ENCODE results near the gene NEK4.
"Not testable (repeated sequence)": the region's sequence is repeated elsewhere in the genome, so short reads cannot be mapped to it uniquely, and the experiment has no call there.

The NEK4 gene

DNA sequence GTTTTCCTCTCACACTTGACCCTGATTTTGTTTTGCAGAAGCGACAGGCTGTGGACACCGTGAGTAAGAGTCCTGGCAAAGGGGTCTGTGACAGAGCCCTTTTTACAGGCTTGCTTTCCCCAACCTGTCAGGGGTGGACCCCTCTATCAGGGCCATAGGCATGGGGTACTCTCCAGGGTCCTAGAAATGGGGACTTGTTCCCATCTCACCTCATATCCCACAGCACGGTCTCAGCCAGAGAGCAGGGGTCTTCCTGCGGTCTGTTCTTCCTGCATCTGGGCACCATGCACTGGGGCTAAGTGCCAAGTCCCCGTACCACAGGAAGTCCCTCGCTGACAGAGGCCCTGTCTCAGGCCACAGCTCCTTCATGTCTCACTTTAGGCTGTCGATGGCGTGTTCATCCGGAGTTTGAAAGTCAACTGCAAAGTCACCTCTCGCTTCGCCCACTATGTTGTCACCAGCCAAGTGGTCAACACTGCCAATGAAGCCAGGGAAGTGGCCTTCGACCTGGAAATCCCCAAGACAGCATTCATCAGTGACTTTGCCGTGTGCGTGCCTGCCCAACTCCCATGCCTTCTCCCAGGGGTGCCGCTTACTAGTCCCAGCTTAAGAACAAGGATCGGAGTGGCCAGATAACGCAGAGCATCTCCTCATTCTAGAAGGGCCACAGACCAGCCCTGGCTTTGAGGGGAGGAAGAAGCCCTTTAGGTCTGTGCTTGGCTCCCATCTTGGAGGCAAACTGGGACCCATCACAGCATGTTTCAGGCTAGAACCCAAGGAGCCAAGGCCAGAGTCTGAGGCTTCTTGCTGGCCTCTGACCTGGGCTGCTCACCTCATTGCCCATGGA is 7.4 kb upstream of the NEK4 start:
- DNase-seq (ENCODE audit: low read depth in 2 of 2): no peak

DNA sequence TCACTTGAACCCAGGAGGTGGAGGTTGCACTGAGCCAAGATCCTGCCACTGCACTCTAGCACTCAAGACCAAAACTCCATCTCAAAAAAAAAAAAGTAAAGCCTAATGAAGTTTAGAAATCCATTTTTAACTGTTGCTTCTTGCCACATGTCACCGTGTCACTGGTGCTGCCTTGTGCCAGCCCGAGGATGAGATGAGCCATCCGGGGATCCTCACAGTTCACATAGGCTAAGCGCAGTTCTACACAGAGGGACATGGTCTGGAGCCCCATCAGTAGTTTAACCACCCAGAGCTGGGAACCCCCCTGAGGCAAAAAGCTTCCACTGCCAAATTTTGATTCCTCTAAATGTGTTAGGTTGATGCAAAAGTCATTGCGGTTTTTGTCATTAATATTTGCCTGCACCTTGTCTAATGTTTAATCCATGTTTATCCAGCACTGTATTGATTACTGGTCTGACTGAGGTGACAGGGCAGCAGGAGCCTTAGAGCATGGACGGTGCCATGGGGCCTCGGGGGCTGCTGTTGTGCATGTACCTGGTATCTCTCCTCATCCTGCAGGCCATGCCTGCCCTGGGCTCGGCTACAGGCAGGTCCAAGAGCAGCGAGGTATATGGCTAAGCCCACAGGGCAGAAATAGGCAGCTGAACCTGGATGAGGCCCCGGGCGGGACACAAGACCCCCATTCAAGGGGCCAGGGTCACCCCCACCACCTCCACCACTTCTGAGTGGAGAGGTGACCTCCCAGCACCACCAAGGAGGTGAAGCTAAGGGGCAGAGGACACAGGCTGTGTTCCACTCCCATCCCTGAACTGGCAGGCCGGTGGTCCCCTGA is 6.6 kb upstream of the NEK4 start, which contains the start of gene ITIH1:
Gene ITIH1, plus strand, starts transcription at position 473 of the 832 bp plus-strand sequence. Its CDS starts 17 bp downstream, at position 490.
- DNase-seq (ENCODE audit: low read depth in 2 of 2): no peak

DNA sequence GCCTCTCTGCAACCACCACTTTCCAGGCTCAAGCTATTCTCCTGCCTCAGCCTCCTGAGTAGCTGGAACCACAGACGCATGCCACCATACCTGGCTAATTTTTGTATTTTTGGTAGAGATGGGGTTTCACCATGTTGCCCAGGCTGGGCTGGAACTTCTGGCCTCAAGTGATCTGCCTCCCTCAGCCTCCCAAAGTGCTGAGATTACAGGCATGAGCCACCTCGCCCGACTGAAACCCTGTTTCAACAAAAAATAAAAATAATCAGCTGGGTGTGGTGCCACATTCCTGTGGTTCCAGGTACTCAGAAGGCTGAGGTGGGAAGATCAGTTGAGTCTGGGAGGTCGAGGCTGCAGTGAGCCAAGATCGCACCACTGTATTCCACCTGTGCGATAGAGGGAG is 5.7 kb upstream of the NEK4 start:
- not testable (repeated sequence) for DNase-seq (ENCODE audit: low read depth in 2 of 2)

DNA sequence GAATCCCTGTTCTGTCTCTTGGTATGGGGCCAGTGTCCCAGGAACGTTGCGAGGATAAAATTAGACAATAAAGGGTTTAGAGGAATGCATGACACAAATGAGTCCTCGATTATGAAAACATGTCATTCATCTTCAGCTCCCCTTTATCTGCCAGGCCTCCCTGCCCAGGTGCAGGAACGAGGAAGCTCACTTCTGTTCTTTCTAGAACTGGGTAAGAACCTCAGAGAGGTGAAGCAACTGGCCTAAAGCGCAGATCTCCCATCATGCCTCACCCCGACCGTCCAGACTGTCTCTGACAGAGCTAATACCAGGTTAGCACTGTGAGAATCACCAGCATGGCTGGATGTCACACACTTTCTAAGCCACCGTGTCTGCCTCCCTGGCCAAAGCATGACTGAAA is 5.1 kb upstream of the NEK4 start:
- DNase-seq (ENCODE audit: low read depth in 2 of 2): no peak

DNA sequence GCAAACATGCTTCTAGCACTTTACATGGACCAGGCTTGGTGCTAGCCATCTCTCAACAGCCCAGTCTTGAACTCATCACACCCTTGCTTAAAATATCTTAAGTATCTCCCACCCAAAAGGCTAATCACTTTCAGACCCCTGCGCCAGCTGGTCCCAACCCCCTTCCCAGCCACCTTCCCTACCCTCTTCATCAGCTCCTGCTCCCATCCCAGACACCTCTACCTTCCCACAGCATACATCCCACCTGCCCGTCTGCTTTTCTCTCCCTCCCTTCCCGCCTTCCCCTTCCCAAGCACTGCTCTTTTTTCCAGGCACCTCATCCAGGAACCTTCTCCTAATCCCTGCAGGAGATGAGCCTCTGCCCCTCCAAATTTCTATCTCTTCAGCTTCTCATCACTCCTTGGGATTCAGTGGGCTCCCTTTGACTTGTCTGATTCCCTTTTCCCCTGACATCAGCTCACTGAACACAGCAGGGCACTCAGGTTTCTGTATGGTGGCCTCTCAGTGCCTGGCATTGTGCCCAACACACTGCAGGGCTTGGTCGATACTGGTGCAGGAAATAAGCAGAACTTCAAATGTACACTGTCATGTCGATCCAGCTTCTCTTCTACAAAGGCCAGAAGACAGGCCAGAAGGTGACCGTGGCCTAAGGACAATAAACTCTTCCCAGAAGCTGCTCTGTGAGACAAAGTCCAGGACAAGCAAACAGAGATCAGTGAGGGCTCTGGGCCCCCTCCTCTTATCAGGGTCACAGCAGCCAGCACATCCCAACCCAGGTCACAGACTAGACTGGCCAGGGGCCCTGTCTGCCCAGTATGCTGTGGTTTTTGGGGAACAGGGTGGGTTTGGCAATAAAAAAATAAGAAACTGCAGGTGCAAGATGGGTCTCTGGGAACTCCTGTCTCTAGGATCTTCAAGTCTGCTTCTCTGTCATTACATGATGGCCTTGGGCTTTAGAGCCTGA is 4.4 kb upstream of the NEK4 start:
- no peak for DNase-seq (ENCODE audit: low read depth in 2 of 2)

DNA sequence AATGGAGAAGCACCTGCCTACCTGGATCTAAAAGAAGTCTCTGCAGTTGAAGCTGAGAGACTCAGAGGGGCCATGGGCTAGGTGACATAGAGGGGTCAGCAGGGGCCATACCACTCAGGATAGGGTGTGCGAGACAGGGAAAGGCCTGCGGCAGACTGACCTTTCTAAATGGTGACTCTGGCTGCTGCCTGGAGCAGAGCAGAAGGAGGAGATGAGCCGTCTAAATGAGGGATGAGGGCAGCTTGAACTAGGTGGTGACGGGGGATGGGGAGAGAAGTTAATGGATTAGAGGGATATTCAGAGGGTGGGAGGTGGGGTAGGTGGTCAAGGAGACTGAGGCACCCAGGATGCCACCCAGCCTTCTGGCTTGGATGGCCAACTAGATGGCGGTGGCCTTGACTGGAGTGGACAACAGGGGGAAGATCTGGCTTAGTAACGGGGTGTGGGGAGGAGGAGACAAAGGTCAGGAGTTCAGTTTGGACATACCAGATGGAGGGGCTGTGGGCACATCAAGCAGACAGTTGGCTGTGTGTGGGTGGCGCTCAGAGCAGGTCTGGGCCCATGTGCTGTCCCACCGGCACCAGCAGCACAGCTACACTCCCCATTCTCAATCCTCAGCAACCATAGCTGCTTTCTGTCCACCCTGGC is 3.5 kb upstream of the NEK4 start:
- DNase-seq (ENCODE audit: low read depth in 2 of 2): no peak

DNA sequence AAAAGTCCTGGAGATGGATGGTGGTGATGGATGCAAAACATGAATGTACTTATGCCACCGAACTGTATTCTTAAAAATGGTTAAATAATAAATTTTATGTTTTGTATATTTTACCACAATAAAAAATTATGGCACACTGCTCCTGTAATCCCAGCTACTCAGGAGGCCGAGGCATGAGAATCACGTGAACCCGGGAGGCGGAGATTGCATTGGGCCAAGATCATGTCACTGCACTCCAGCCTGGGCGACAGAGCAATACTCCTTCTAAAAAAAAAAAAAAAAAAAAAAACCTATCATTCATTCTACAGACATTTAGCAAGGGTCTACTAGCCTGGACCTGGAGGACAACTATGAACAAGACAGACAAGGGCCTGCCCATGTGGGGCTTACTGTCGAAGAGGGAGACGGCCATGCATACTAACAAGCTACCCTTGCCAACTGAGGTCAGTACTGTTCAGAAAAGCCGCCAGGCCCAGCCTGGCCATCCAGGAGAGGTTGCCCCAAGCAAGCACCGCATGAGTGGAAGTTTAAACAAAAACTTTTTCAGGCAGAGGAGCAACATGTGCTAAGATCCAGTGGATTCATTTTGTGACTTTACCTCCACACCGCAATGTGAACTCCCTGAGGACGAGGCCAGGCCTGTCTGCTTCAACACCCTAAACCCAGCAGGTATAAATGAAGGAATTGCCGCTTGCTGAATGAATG is 2.8 kb upstream of the NEK4 start:
- no peak for DNase-seq (ENCODE audit: low read depth in 2 of 2)

DNA sequence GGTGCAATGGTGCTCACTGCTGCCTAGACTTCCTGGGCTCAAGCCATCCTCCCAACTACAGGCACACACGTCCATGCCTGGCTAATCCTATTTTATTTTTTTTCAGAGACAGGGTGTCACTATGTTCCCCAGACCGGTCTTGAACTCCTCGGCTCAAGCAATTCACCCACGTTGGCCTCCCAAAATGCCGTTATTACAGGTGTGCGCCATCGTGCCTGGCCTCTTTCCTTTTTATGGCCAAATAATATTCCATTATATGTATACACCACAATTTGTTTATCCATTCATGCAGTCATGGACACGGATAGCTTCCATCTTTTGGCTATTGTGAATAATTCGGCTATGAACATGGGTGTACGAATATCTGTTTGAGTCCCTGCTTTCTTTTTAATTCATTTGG is 962 bp upstream of the NEK4 start:
- DNase-seq (ENCODE audit: low read depth in 2 of 2): no peak

DNA sequence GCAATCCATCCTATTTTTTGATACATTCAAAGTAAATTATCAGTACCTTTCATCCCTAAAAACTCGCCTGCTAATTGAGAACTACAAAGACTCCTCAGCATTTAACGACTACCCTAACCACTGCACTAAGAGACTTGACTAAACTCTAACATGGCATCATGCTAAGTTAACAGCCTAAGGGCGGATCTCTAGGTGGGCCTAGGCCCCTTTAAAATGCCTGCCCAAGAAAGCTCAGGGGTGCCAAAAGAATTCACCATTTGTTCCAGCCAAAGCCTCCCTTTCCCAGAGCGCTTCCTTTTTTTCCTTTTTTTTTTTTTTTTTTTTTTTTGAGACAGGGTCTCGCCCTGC is 568 bp upstream of the NEK4 start:
- DNase-seq (ENCODE audit: low read depth in 2 of 2): no peak

DNA sequence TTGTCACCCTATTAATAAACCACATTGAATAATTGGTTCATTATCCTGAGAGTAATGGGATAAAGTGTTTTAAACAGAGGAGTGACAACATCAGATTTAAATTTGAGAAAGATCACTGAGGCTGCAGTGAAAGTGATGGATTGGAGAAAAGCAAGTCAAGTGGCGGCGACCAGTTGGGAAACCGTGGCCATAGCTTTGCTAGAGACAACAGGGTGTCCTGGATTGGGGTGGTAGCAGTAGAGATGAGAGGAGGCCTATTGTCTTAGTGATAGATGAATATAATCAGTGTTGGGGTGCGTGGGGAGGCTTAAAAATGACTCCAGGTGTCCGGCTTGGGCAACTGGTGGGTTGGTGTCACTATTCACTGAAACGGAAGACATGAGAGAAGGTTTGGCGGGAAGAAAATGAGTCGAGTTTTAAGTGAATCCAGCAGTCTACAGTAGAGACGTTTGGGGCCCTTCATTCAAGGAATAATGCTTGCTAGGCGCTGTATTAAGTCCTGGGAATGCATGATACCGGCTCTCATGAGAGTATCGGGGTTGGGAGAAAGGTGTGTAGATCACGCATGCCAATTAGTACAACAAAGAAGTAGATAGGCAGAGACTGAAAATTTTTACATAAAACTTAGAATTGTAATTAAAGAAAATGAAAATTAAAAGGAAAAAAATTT is 819 bp downstream of the NEK4 start:
- no peak for DNase-seq (ENCODE audit: low read depth in 2 of 2)

DNA sequence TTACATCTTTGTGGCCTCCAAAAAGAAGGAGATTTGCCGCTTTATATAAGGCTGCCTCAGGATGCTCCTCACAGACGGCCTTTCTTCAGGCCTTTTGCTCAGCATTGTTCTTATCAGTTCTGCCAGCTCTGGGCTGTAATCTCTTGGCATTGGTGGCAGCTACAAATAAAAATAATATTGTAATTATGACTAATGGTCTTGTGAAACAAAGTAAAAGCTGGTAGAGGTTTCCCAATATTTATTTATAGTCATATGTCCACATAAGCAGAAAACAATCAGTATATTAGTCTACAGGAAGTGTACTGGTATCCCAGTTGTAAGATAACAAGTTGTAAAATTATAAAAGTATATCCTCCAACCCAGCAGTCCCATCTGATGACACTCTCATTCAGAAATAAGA is 7.3 kb downstream of the NEK4 start:
- no peak for DNase-seq (ENCODE audit: low read depth in 2 of 2)

DNA sequence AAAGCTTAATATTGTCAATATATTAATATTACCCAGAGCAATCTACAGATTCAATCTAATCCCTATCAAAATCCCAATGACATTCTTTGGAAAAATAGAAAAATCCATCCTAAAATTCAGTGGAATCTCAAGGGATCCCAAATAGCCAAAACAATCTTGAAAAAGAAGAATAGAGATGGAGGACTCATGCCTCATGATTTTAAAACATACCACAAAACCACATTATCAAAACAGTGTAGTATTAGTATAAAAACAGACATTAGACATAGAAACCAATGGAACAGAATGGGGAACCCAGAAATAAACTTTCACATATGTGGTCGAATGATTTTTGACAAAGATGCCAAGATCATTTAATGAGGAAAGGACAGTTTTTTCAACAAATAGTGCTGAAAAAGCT is 14.6 kb downstream of the NEK4 start:
- DNase-seq (ENCODE audit: low read depth in 2 of 2): no peak

DNA sequence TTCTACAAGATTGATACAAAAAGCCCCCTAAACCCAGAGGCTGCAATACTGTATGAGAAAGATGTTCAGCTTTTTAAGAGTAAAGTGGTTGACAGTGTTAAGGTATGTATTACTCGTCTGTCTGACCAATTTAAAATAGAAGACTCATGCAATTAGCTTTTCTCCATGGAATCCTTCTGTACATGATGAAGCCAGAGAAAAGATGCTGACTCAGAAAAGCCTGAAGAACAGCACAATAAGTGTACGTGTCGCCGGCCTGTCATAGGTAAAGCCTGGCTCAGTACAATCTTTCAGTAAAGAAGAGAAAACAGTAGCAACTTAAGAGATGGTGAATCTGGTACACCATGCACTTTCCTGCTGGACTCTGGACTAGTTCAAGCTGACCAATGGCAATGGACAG is 16.4 kb downstream of the NEK4 start:
- DNase-seq (ENCODE audit: low read depth in 2 of 2): no peak

DNA sequence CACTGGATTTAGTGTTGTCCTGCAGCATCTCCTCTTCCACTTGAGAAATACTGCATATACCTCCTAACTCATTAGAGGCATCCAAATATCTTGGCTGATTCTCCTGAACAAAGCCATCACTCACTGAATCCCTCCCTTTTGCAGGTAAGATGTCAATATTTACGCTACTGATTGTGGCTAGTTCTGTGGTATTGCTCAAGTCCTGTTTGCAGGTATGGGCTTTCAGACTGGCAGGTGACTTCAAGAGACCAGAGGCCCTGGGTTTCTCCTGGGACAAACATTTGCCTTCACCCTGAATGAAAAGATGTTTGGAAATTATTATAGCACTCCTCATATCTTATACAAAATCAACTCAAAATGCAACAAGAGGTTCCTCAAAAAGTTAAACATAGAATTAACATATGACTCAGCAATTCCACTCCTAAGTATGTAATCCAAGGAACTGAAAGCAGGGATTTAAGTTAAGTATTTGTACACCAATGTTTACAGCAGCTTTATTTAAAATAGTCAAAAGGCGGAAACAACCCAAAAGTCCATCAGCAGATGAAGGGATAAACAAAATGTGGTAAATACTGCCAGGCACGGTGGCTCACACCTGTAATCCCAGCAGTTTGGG is 18.6 kb downstream of the NEK4 start:
- DNase-seq (ENCODE audit: low read depth in 2 of 2): no peak

DNA sequence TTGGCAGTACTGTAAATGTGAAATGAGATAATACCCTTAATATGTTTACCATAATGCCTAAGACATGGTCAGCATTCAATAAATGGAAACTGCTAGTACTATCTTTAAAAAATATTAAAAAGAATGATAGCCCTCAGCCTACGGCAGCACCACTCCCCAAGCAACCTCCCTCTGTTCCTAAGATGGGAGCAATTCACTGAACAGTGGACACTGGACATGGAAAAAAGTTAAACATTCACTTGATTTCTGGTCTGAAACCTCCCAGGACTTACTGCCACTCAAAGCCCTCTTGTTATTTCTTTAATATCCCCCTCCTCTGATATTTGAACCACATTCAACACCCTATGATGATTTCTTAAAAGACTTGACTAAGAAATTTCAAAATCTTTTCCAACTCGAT is 27.0 kb downstream of the NEK4 start:
- DNase-seq (ENCODE audit: low read depth in 2 of 2): no peak

DNA sequence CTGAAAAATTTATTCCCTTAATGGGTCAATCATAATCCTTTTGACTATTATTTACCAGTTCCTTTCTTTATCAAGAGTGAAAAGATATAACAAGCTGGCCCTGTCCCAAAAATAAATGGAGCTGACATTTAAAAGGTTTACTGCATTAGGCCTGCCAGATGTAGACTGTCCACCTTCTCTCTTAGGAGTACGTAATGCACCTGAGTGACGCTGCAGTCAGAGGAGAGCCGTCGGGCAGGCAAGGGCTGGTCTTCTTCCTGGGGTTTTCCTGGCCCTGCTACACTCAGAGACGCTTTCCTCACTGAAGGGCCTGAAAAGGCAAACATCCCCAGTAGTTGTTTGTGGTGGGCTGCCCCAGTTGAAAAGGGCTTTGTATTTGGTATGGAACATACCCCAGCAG is 27.6 kb downstream of the NEK4 start:
- DNase-seq (ENCODE audit: low read depth in 2 of 2): no peak

DNA sequence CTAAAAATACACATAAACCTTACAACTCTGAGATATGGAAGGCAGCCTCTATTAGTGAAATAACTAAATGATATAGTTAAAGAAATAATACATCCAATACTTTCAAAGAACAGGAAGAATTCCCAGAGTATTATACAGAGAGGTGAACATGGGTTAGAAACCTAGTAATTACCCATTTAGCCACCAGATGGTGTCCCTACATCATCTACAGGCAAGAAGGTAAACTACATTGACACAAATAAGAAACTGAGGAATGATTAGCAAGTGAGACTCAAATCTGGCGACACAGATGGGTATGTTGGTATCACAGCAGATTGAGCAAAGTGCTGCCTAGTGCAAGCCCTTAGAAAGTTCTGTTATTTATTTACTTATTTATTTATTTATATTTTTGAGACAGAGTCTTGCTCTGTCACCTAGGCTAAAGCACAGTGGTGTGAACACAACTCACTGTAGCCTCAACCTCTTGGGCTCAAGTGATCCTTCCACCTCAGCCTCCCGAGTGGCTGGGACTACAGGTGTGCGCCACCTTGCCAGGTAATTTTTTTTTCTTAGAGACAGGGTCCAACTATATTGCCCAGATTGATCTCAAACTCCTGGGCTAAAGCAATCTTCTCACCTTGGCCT is 28.2 kb downstream of the NEK4 start:
- DNase-seq (ENCODE audit: low read depth in 2 of 2): no peak

DNA sequence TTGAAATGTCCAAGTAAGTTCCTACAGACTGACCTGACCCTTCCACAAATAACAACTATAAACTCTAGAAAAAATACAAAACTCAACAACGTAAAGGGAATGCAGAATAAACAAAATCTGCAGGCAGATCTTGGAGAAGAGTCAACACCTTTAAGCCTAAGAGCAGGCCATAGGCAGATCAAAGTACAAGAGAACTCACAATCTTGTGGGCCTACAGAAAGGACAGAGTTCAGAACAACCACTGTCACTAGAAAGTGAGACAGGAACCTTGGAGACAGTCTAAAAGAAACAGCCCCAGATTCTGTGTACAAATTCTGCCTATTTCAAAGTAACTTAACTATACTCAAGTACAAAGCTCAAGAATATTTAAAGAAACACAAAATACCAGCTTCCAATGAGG is 31.0 kb downstream of the NEK4 start:
- no peak for DNase-seq (ENCODE audit: low read depth in 2 of 2)

DNA sequence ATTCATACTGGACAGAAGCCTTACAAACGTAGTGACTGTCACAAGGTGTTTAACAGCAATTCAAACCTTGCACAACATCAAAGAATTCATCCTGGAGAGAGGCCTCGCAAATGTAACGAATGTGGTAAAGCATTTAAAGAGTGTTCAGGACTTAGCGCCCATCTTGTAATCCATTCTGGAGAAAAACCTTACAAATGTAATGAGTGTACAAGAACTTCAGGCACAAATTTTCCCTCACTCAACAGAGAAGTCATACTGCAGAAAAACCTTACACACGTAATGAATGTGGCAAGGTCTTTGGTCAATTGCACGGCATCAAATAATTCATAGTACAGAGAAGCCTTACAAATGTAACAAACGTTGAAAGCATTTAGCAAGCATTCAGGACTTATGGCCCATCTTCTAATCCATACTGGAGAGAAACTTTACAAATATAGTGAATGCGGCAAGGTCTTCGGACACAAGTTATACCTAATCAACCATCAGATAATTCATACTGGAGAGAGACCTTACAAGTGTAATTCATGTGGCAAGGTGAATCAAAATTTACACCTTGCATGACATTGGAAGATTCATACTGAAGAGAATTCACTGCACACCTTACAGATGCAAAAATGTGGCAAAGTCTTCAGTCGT is 37.4 kb downstream of the NEK4 start:
- DNase-seq (ENCODE audit: low read depth in 2 of 2): no peak
